Smooth muscle cell (in vitro differentiated cells): Measurements from ENCODE around the gene PNMA6E. TPM values are rescaled to one million over a fixed set of nuclear protein-coding genes. Genes with fewer than 3 reads are reported as not detected.

ENCODE experiments used
- DNase-seq: peaks from one replicate; lab custom pipeline; 2025; ENCODE audit not compliant: unreplicated experiment; lab: John Stamatoyannopoulos, UW
- H2AFZ ChIP-seq: fragments of 200-600 bp; sonication (generic); 2 replicates; pipeline ENCODE4 v1.6.0; 2016; ENCODE audit warnings: antibody characterized with exemption, low read depth, mild to moderate bottlenecking
- H3F3A ChIP-seq: fragments of 200-600 bp; sonication (generic); 2 replicates; pipeline ENCODE4 v1.6.0; 2017; ENCODE audit warnings: antibody characterized with exemption, low read depth
- H3K27ac ChIP-seq: fragments of 200-600 bp; sonication (generic); 2 replicates; pipeline ENCODE4 v1.5.1; 2016; ENCODE audit warnings: low read depth, mild to moderate bottlenecking
- H3K27me3 ChIP-seq: fragments of 200-600 bp; sonication (generic); 2 replicates; pipeline ENCODE4 v1.6.1; 2016; ENCODE audit warnings: low read depth, mild to moderate bottlenecking
- H3K36me3 ChIP-seq: fragments of 200-600 bp; sonication (generic); 2 replicates; pipeline ENCODE4 v1.5.1; 2016; ENCODE audit warnings: low read depth
- H3K4me1 ChIP-seq: fragments of 200-600 bp; sonication (generic); 2 replicates; pipeline ENCODE4 v1.5.1; 2016; ENCODE audit warnings: low read depth
- H3K4me2 ChIP-seq: fragments of 200-600 bp; sonication (generic); 2 replicates; pipeline ENCODE4 v1.6.0; 2016; ENCODE audit warnings: mild to moderate bottlenecking
- H3K4me3 ChIP-seq: fragments of 200-600 bp; sonication (generic); 2 replicates; pipeline ENCODE4 v1.5.1; 2016; ENCODE audit warnings: mild to moderate bottlenecking
- H3K79me2 ChIP-seq: fragments of 200-600 bp; sonication (generic); 2 replicates; pipeline ENCODE4 v1.6.0; 2016; ENCODE audit warnings: low read depth, mild to moderate bottlenecking
- H3K9ac ChIP-seq: fragments of 200-600 bp; sonication (generic); 2 replicates; pipeline ENCODE4 v1.6.0; 2016; ENCODE audit warnings: low read depth
- H3K9me3 ChIP-seq: fragments of 200-600 bp; sonication (generic); replicated peaks from 2 replicates; pipeline ENCODE4 v1.5.1; 2016; ENCODE audit warnings: low read depth
- H4K20me1 ChIP-seq: fragments of 200-600 bp; sonication (generic); 2 replicates; pipeline ENCODE4 v1.6.0; 2016; ENCODE audit warnings: low read depth
- CTCF ChIP-seq: fragments of 200-600 bp; sonication (generic); IDR thresholded peaks from 2 replicates; pipeline ENCODE4 v1.5.1; 2017; ENCODE audit warnings: borderline replicate concordance, mild to moderate bottlenecking, antibody characterized with exemption; ENCODE audit not compliant: insufficient read depth, poor library complexity, severe bottlenecking
- WGBS: methylation state at CpG from one replicate; pipeline ENCODE4 v1.1.7; 2016; ENCODE audit warnings: low lambda C conversion rate; 5-methylcytosine and 5-hydroxymethylcytosine counted together
- polyA plus RNA-seq: library from polyadenylated mRNA; unstranded; fragments of >200 nt; fragmentation: Nextera tagmentation; extraction: Ambion mirVana; gene quantifications from 2 replicates; pipeline ENCODE4 v1.2.1, GENCODE V29; 2016
- total RNA-seq: library from RNA; depleted of rRNA; stranded (reverse); fragments of >200 nt; gene quantifications from 2 replicates; pipeline ENCODE4 v1.2.3, GENCODE V29; 2014

PNMA6E gene
- total and polyA plus RNA-seq, 2 experiments from 2014 or later = not detected

DNA sequence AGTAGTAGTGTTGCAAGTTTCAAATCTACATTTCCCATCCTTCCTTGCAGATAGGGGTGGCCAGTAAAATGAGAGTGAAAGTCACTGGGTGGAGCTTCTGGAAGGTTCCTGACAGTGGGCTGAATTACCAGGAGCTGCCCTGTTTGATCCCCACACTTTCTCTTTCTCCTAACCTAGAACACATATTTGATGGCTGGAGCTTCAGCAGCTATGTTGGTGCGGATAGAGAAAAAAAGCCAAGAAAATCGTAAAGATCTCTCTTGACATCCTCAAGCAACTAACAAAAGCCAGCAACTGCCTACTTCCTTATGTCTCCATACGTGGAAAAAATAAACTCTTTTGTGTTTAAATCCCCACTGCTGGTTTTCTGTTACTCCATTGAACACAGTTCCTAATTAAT is 35.0 kb downstream of the PNMA6E start:
- no peaks in the 10 kb centered on the region for H3K9me3 ChIP-seq
- no peak overlapping the region for H3K4me2 ChIP-seq
- no peaks in the 10 kb centered on the region for H3K36me3 ChIP-seq
- no peak for TF ChIP-seq CTCF
- no peak overlapping the region for H3K4me3 ChIP-seq
- DNase-seq = no peak
- no peaks in the 10 kb centered on the region for H3K4me1 ChIP-seq
- H4K20me1 ChIP-seq = no peaks in the 10 kb centered on the region
- H3F3A ChIP-seq = no peaks in the 10 kb centered on the region
- H3K27ac ChIP-seq = no peak overlapping the region
- WGBS = 72% methylated on average over 3 of the region's 3 CpGs
- no peak overlapping the region for H3K9ac ChIP-seq
- no peaks in the 10 kb centered on the region for H3K27me3 ChIP-seq
- H2AFZ ChIP-seq = no peak overlapping the region
- H3K79me2 ChIP-seq = no peaks in the 10 kb centered on the region

DNA sequence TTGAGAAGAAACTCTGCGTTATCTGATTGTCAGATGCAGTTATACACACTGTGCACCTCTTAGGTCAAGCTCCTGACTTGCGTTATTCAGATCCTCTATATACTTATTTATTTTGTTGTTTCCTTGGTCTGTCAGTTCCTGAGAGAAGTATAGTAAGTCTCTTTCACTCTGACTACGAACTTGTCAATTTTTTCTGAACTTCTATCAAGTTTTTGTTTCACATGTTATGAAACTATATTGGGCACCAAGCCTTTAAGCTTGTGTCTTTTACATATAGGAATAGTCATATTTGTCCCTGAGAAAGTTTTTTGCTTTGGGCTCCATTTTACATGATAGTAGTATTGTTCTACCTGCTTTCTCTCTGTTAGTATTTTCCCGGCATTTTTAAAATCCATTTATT is 35.5 kb downstream of the PNMA6E start:
- no peak overlapping the region for H3K4me3 ChIP-seq
- TF ChIP-seq CTCF = no peak
- no peaks in the 10 kb centered on the region for H4K20me1 ChIP-seq
- H3K4me1 ChIP-seq = no peaks in the 10 kb centered on the region
- H3K36me3 ChIP-seq = no peaks in the 10 kb centered on the region
- no peaks in the 10 kb centered on the region for H3K79me2 ChIP-seq
- H3K27me3 ChIP-seq = no peaks in the 10 kb centered on the region
- H3K4me2 ChIP-seq = no peak overlapping the region
- no peak overlapping the region for H3K9ac ChIP-seq
- H2AFZ ChIP-seq = no peak overlapping the region
- no peaks in the 10 kb centered on the region for H3F3A ChIP-seq
- H3K9me3 ChIP-seq = no peaks in the 10 kb centered on the region
- DNase-seq = no peak
- WGBS = 69% methylated on average over 4 of the region's 4 CpGs
- H3K27ac ChIP-seq = no peak overlapping the region

DNA sequence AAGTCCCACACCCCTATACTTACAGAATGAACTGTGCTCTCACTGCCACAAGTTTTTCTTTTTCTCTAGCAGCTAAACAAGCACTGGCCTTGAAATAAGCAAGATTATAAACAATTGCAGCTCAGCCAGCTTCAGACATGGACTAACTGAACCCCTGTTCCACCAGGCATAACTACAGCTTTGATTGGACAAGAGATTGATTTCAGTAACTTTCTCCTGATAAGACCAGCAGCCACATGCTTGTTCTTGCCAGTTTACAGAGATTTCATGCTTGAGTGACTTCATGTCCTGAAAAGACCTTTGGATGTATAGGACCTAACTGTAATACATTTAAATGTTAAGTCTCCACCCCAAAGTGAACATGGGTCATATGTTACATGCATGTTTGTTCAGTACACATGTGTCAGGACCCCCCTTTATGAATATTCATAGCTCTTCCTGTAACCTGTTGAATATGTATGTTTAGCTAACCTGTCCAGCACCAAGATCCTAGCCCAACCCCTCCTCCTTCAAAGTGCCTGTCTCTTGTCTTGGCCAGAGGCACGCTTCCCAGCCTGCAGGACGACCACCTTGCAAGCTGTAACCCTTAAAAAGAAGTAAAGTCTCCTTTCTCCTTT is 39.3 kb downstream of the PNMA6E start:
- Histone ChIP-seq H3K9ac (no peak overlapping the region), H3F3A (no peaks in the 10 kb centered on the region), H2AFZ (no peak overlapping the region), H3K9me3 (no peaks in the 10 kb centered on the region), H3K27me3 (no peaks in the 10 kb centered on the region), H3K79me2 (no peaks in the 10 kb centered on the region), H3K4me1 (no peaks in the 10 kb centered on the region), H3K27ac (no peak overlapping the region), H4K20me1 (no peaks in the 10 kb centered on the region), H3K4me3 (no peak overlapping the region), H3K4me2 (no peak overlapping the region), H3K36me3 (no peaks in the 10 kb centered on the region)
- 73% methylated on average over 2 of the region's 2 CpGs for WGBS
- no peak for DNase-seq
- no peak for TF ChIP-seq CTCF

DNA sequence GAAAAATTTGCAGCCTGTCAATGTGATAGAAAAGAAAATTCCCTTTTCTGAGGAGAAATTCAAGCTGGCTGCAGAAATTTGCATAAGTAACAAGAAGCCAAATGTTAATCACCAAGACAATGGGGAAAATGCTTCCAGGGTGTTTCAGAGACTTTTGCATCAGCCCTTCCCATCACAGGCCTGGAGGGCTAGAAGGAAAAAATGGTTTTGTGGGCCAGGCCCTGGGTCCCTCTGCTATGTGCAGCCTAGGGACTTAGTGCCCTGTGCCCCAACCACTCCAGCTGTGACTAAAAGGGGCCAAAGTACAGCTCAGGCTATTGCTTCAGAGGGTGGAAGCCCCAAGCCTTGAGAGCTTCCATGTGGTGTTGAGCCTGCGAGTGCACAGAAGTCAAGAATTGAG is 43.3 kb downstream of the PNMA6E start:
- Histone ChIP-seq H3K4me3 (no peak overlapping the region), H3F3A (no peaks in the 10 kb centered on the region), H2AFZ (no peak overlapping the region), H3K9me3 (no peaks in the 10 kb centered on the region), H3K9ac (no peak overlapping the region), H3K79me2 (no peaks in the 10 kb centered on the region), H3K4me1 (no peaks in the 10 kb centered on the region), H4K20me1 (no peaks in the 10 kb centered on the region), H3K27ac (no peak overlapping the region), H3K36me3 (no peaks in the 10 kb centered on the region), H3K4me2 (no peak overlapping the region), H3K27me3 (no peaks in the 10 kb centered on the region)
- DNase-seq = no peak
- WGBS = 92% methylated on average over 1 of the region's 1 CpG
- TF ChIP-seq CTCF = no peak
